Measurements from ENCODE around the gene POLN.

POLN gene

GRCh38 chr4:2263926-2264321 is 22.0 kb upstream of the POLN start:
- no peak for DNase-seq (ENCODE audit: low spot score)

DNA sequence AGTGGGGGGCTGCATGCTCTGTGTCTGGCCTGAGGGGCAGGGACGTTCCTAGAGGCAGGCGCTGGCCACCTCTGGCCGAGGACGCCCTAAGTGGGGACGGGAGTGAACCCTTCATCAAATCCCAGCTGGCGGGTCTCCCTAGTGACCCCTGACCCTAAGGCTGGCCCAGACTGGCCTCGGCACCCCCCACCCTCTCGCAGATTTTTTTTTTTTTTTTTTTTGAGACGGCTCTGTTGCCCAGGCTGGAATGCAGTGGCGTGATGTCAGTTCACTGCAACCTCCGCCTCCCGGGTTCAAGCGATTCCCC is 21.0 kb upstream of the POLN start:
- no peak for DNase-seq (ENCODE audit: low spot score)

DNA sequence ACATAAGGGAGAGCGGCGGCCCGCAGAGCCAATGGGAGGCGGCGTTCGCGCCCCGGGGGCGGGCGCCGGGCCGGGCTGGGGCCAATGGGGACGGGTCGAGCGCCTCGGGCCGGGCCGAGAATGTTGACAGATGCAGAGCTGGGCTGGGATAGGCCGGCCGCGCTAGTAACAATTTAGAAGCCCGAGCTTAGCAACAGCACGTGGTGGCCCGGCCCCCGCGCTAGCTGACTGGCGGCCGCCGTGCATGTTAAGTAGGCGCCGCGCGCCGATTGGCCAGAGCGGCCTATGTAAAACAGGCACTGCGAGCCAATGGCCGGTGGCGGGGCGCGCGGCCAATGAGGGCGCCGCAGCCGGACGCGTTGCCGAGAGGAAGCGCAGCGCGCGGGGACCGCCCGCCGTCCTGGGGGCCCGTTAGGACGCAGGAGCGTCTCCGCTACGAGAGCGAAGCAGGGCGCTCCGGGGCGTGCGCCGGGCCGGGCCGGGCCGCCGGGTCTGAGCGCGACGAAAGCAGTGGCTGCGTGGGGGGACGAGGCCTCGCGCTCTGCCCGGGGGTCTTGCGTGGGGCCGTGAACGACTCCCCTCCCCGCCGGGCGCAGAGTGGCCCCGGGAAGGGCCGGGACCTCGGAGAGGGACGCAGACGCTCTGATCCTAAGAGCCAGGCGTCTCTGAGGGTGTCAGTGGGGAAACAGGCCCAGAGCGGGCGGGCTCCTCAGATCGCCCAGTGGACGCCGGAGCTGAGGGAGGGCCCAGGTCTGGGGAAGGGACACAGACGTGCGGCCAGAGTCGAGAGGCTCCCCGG is 20.4 kb upstream of the POLN start:
- peak; percentile 99 for DNase-seq (ENCODE audit: low spot score)

DNA sequence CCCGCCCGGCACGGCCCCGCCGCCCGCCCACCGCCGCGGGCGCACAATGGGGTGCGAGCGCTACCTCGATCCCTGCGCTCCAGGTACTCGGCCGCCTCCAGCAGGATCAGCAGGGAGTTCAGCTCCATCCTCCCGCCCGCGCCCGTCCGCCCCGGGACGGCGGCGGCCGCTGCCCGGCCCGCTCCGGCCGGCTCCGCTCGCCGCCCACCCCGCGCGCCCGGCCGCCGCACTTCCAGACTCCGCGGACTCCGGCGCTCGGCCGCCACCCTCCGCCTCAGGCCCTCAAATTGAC is 19.9 kb upstream of the POLN start, which contains the start of gene MXD4:
Gene MXD4, minus strand, starts transcription at position 257 of the 292 bp plus-strand sequence. Its CDS starts 129 bp downstream, at position 128.
- DNase-seq (ENCODE audit: low spot score): no peak

DNA sequence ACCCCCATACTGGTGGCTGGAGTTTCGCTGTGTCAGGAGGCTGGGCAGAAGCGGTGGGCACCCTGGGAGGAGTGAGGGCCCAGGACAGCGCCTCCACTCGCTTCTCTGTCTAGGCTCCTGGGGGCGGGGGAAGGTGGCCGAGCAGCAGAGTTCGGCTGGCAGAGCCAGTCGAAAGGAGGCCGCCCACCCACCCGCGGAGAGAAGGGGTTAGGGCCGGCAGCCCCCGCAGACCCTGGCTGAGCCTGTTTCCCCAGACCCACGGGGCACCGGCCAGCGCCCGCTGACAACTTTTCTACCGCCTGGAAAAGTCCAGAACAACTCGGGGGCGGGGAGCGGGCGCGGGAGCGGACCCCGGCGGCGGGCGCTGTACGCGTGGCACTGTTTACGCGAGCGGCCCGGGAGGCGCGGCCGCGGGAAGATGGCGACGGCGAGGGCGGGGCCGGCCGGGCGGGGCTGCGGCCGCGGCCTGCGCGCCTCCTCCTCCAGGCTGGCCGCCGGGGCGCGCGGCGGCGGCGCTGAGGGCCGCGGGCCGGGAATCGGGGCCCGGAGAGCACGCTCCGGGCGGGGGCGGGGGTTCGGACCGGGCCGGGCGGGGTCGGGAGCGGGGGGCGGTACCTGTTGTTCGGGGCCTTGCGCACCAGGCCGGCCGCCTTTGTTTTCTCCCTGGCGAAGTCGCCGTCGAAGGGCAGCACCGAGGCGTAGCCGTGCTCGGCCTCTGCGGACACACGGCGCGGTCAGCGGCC is 19.4 kb upstream of the POLN start:
- peak; percentile 22 for DNase-seq (ENCODE audit: low spot score)

DNA sequence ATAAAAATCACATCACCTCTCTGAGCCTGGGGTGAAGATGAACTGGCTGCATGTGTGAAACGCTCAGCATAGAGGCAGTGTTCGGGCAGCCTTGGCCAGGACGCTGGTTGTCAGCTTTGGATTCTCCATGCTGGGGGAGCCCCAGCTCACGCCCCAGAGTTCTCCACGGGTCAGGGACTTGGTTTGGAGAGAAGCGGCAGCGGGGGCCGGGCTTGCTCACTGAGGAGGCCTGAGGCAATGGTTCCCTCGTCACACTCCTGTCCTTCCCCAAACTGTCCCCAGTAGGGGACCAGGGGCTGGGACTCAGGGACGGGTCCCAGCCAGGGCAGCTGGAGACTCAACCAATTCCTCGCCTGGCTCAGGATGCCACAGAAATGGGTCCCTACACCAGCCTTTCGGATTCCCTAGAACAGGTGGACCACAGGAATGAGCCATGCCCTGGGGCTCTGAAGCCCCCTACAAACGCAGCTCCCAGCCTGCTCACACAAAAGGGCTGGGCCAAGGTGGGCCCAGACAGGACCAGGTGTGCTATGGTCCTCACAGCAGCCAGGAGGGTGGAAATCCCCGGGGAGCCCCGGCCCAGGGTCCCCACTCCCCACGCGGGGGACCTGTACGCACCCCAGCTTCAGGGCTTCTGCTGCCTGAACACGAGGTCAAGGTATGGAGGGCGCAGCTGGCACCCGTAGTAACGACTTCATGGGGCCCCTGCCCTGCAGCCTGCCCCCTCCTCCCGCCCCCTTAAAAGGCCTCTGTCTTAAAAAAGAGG is 18.6 kb upstream of the POLN start:
- no peak for DNase-seq (ENCODE audit: low spot score)

GRCh38 chr4:2259541-2260343 is 17.8 kb upstream of the POLN start:
- no peak for DNase-seq (ENCODE audit: low spot score)

- no peak for DNase-seq (ENCODE audit: low spot score)
These were observed 17.2 kb upstream of the POLN start for GRCh38 chr4:2259036-2259540.

GRCh38 chr4:2258091-2259035 is 16.4 kb upstream of the POLN start:
- no peak for DNase-seq (ENCODE audit: low spot score)

GRCh38 chr4:2257361-2258081 is 15.6 kb upstream of the POLN start:
- DNase-seq (ENCODE audit: low spot score): no peak

DNA sequence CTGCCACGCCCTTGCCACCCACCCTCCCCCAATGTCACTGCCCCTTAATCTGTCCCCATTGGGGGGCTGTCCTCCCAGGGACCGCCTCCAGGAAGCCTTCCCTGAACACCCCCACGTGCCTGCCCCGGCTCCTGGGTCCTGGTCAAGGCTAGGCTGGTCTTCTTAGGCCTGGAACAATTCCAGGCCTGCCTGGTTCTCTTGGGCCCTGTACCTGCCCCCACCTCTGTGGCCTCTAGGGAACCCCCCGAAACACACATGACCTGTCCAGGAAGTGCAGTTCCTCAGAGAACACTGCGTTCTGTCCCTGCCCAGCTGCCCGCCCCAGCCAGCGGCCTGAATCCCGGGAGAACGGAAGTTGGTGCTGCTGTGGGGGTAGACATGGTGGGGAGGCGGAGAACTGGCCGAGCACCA is 14.9 kb upstream of the POLN start:
- peak; percentile 27 for DNase-seq (ENCODE audit: low spot score)

GRCh38 chr4:2256156-2256731 is 14.3 kb upstream of the POLN start:
- DNase-seq (ENCODE audit: low spot score): no peak

DNA sequence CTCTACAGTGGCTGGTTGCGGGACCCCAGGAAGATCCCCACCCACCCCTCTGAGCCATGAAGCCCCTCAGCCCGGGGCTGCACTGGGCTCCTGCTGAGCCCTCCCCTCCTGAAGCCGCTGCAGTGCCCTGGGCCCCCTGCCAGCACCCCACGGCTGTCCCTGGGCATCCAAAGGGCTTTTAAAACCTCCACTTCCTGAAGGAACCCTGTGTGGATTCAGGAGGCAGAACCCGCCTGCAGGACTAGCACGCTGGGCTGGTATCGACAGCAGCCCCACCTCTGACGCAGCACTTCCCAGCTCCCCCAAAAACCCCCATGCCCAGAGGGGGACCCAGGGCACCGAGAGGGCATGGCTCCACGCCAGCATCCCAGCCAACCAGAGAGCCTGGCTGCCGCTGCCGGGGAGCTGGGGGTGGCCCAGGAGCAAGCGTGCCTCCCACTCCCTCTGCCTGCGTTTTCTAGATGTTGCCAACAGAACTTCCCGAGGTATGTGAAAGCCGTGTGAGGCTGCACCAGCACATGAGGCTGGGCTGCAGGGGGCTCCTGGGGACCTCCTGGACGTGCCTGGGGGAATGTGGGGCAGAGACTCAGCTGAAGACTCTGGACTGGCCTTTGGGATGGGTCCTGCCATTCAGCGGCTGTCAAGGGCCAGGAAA is 13.7 kb upstream of the POLN start:
- DNase-seq (ENCODE audit: low spot score): no peak

DNA sequence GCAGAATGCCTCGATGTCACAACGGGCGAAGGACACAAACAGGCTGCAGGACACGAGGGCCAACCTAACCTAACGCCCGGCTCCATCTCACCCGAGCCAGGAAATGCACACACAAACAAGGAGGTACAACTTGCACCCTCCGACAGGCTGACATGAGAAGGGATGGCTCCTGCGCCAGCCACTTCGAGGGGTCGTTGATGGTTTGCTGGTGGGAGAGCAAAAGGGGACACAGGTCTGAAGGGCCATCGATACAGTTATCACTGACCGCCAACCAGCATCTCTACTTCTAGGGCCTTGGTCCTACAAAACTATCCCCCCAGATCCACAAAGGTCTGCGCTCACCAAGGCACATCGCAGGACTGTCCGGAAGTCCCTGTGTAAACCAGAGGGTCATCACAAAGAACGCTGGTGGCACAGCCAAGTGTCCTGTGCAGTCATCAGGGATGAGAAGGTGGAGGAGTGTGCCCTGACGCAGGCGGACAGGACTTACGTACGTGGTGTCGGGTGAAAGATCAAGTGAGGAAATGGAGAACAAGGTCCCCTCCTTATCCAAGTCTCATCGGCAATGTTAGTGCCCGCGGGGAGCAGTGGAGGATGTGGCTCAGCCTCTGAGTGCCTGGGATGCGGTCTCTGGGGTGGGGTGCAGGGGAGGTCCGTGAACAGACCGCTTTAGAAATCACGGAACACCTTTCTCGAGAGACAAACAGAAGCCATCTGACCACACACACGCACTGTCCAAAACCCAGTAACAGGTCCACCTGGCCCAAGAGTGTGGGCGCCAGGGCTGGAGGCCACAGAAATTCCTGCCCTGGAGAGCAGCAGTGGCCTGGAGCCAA is 13.0 kb upstream of the POLN start:
- no peak for DNase-seq (ENCODE audit: low spot score)

- no peak for DNase-seq (ENCODE audit: low spot score)
These were observed 11.5 kb upstream of the POLN start for GRCh38 chr4:2253160-2254084.

DNA sequence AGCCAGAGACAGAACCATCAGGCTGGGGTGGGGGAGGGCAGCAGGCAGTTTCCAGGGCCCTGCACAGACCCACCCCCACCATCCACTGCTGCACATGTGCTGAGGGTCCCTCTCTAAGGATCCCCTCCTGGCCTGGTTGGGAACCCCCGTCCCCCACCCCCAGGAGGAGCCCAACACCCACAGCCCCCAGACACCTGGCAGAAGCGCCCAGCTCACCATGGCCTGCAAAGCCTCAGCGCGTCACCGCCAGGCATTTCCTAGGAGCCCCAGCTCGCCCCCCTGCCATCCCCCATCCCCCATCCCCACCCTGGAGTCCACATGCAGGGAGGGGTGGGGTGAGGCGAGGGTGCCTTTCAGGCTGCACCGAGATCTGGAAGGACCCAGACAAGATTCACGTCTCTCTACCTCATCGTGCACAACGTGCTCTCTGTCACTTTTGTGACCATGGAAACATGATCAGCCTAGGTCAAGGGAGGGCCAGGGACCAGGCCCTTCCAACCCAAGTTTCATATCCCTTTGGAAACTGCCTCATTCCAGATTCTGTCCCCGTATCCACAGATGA is 10.7 kb upstream of the POLN start:
- DNase-seq (ENCODE audit: low spot score): no peak
